Activated B cell treated with CpG ODN at 0.5 μM for 24 hours (primary cell): ENCODE measurements around the gene CFAP141. TPM values are rescaled to one million over a fixed set of nuclear protein-coding genes. Genes with fewer than 3 reads are reported as not detected.

Source experiments
- ATAC-seq: fragments of 200-7000 bp; cut with Tn5 transposase; one replicate; pipeline ENCODE4 v1.10.0; 2021; ENCODE audit warnings: low read depth, mild to moderate bottlenecking, moderate library complexity
- CTCF ChIA-PET: fragments of 350-600 bp; sonication (Branson Sonifier 250); formaldehyde crosslinking; loops from one replicate; lab custom pipeline; 2021; ENCODE audit warnings: antibody characterized with exemption; lab: Charles Lee
- POLR2A ChIA-PET: fragments of 350-600 bp; sonication (Branson Sonifier 250); formaldehyde crosslinking; loops from one replicate; lab custom pipeline; 2021; ENCODE audit warnings: antibody characterized with exemption; lab: Charles Lee
- DNase-seq: peaks from one replicate; pipeline ENCODE4 v3.0.0; 2022
- H3K27ac Mint-ChIP-seq: one replicate; pipeline ENCODE4 v1.8.0; 2020; ENCODE audit warnings: mixed read lengths
- H3K27me3 Mint-ChIP-seq: one replicate; pipeline ENCODE4 v1.8.0; 2021; ENCODE audit warnings: mixed read lengths
- H3K36me3 Mint-ChIP-seq: one replicate; pipeline ENCODE4 v1.8.0; 2021; ENCODE audit warnings: low read depth, mixed read lengths
- H3K4me1 Mint-ChIP-seq: one replicate; pipeline ENCODE4 v1.8.0; 2021; ENCODE audit warnings: mixed read lengths
- H3K4me3 Mint-ChIP-seq: one replicate; pipeline ENCODE4 v1.8.0; 2020; ENCODE audit warnings: mild to moderate bottlenecking, mixed read lengths
- H3K9me3 Mint-ChIP-seq: one replicate; pipeline ENCODE4 v1.8.0; 2020; ENCODE audit warnings: mixed read lengths
- intact Hi-C: fragments of 100-400 bp; cut with micrococcal nuclease; formaldehyde crosslinking; loops from one replicate; pipeline ENCODE4 v1.15.1; 2024
- total RNA-seq: library from RNA; stranded (reverse); gene quantifications from 2 replicates; pipeline ENCODE4 v1.2.3, GENCODE V29; 2022
- TF ChIP-seq, protein P1 (sequence below): fragments of 200-600 bp; IDR thresholded peaks from one replicate; pipeline ENCODE4 v1.8.0; 2022; ENCODE audit warnings: antibody characterized with exemption, mild to moderate bottlenecking

CFAP141 gene
- total RNA-seq, 1 donor from 2014 or later: not detected

DNA sequence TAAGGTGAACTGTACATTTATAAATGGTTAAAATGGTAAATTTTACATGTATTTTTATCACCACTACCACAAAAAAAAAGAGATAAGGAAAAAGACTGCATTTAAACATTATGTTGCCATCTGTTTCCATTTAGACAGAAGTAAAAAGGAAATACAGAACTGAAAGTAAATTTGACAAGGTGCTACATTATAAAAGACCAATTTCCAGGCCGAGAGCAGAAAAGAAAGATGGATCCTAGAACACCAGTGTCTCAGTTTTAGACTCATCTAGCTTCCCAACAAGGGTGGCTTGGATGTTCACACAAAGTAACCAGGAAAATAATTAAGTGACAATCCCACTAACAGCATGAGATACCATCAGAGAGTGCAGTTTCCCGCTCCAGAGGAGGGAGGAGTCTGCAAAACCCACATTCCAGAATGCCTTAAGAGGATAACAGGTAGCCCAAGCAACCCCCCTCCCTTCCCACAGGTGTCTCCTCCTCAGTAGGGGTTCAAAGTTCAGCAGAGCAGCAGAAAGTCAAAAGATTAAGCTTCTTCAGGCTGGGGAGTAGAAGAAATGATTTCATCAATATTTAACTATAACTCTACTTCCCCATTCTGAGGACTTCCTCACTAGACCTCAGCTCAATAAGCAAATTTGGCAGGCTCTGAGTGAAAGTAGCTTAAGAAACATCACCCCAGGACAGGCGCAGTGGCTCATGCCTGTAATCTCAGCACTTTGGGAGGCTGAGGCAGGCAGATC lies 26.0 kb downstream of the CFAP141 start:
- H3K9me3 Mint-ChIP-seq: no peaks in the 10 kb centered on the region
- peak overlapping the region; percentile 94 for H3K27ac Mint-ChIP-seq
- peak; percentile 54 for ATAC-seq
- peak; percentile 31 for DNase-seq
- TF ChIP-seq, protein P1, sequence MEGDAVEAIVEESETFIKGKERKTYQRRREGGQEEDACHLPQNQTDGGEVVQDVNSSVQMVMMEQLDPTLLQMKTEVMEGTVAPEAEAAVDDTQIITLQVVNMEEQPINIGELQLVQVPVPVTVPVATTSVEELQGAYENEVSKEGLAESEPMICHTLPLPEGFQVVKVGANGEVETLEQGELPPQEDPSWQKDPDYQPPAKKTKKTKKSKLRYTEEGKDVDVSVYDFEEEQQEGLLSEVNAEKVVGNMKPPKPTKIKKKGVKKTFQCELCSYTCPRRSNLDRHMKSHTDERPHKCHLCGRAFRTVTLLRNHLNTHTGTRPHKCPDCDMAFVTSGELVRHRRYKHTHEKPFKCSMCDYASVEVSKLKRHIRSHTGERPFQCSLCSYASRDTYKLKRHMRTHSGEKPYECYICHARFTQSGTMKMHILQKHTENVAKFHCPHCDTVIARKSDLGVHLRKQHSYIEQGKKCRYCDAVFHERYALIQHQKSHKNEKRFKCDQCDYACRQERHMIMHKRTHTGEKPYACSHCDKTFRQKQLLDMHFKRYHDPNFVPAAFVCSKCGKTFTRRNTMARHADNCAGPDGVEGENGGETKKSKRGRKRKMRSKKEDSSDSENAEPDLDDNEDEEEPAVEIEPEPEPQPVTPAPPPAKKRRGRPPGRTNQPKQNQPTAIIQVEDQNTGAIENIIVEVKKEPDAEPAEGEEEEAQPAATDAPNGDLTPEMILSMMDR: no peak
- CTCF ChIA-PET: interaction anchor here (0.9 to 1.8 kb wide), 4 partner anchors 14 to 92 kb away, joined by 3 to 7 read pairs (median 4); partner anchors contain the start of gene HAX1
- intact Hi-C loops: loop anchor here (1.0 to 10.0 kb wide), 5 partner anchors 92 to 453 kb away; partner anchors contain the start of genes ATP8B2, GATAD2B, HAX1 and INTS3
- H3K4me1 Mint-ChIP-seq: peaks cover 79% of the 10 kb centered on the region
- peaks cover 50% of the 10 kb centered on the region for H3K36me3 Mint-ChIP-seq
- no peaks in the 10 kb centered on the region for H3K27me3 Mint-ChIP-seq
- peak overlapping the region; percentile 100 for H3K4me3 Mint-ChIP-seq
- POLR2A ChIA-PET: interaction anchor here (0.5 to 2.6 kb wide), 20 partner anchors 9 to 452 kb away, joined by 3 to 31 read pairs (median 4); partner anchors contain the start of genes INTS3, RPS27, SLC27A3 and SLC39A1

DNA sequence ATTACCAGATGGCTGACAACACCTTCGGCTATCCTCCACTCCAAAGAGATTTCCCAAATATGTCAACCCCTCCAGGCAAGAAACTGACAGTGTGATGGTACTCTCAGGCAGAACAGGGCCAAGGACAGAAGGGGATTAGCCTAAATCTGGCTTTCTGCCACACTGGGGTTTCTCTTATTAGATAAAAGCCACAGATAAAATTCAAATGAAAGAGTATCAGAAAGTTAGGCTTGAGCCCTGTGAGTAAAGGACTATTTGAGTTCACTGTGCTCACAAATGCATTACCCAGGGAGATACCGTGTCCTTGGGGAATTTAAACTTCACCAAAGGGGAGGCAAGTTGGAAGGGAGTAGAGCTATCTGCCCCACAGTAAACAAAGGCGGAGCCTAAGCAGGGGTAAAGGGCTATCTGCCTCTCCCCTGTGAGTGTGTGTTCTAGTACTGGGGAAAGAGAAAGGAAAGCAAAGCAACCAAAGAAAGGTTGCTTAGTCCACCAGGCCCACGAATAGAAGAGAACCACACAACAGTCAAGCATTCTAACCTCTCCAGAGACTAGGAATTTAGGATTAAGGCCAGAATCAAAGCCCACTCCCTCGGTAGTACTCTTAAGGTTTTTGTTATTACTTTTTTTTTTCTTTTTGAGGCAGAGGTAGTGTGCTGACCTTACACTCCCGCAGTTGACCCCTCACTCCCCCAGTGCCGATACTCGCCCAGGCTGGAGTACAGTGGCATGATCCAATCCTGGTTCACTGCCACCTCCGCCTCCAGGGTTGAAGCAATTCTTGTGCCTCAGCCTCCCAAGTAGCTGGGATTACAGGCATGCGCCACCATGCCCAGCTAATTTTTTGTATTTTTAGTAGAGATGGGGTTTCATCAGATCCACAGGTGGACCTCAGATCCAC lies 27.0 kb downstream of the CFAP141 start:
- intact Hi-C loops: no loop called here
- ATAC-seq (no peak), DNase-seq (no peak)
- Mint-ChIP-seq H3K27ac (peak overlapping the region; percentile 94), H3K4me1 (peaks cover 81% of the 10 kb centered on the region), H3K27me3 (no peaks in the 10 kb centered on the region), H3K9me3 (no peaks in the 10 kb centered on the region), H3K36me3 (peaks cover 58% of the 10 kb centered on the region), H3K4me3 (peak overlapping the region; percentile 100)
- TF ChIP-seq, protein P1: no peak
- POLR2A ChIA-PET: interaction anchor here (0.6 to 2.5 kb wide), 6 partner anchors 12 to 395 kb away, joined by 3 to 31 read pairs (median 4); partner anchors contain the start of genes RPS27 and UBAP2L
- CTCF ChIA-PET: interaction anchor here (1.8 kb wide), 1 partner anchor 92 kb away, joined by 7 read pairs; the partner anchor contains the start of gene HAX1

DNA sequence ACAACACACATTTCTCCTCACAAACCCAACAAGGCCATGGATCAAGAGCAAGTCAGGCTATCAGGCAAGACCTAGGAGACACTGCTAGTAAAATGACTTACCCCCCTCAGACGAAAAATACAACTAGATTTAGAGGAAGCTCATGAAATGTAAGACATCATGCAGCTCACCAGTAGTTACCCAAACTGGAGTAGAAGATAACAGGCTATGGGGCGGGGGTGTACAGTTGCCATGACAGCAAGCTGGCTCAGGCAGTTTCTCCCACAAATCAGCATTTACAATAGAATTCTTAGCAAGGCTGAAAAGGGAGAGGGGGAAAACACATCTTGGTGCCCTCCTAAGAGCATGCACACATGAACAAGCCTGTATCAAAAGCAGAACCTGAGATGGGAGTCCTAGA lies 28.1 kb downstream of the CFAP141 start:
- POLR2A ChIA-PET: interaction anchor here (0.6 to 1.8 kb wide), 5 partner anchors 10 to 448 kb away, joined by 3 to 7 read pairs (median 4); partner anchors contain the start of gene RPS27
- Mint-ChIP-seq H3K27ac (peak overlapping the region; percentile 66), H3K9me3 (no peaks in the 10 kb centered on the region), H3K4me3 (peak overlapping the region; percentile 49), H3K36me3 (peaks cover 61% of the 10 kb centered on the region), H3K27me3 (no peaks in the 10 kb centered on the region), H3K4me1 (peaks cover 75% of the 10 kb centered on the region)
- DNase-seq (no peak), ATAC-seq (no peak)
- intact Hi-C loops: no loop called here
- TF ChIP-seq, protein P1: no peak
- CTCF ChIA-PET: interaction anchor here (1.1 kb wide), 1 partner anchor 36 kb away, joined by 3 read pairs; no protein-coding TSS in a partner anchor

DNA sequence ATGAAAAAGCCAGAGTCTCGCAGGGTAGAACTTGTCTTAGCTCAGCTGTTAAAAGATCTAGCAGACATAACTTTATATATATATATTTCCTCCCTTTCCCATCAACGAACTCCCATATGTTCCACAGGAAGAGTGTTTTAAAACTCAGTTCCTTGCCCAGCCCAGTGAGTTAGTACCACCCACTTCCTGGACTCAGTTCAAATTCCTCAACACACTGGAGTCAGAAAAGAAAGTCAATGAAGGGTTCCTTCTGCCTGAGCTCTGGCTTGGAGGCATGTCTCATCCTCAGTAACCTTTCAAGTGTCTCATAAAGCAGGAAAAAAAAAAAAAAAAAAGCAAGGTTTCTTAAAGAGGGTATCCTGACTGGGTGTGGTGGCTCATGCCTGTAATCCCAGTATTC lies 29.8 kb downstream of the CFAP141 start:
- Mint-ChIP-seq H3K27ac (peak overlapping the region; percentile 50), H3K9me3 (no peaks in the 10 kb centered on the region), H3K4me1 (peaks cover 63% of the 10 kb centered on the region), H3K27me3 (no peaks in the 10 kb centered on the region), H3K36me3 (peaks cover 64% of the 10 kb centered on the region), H3K4me3 (no peak overlapping the region)
- CTCF ChIA-PET: no interaction called here
- intact Hi-C loops: no loop called here
- ATAC-seq: no peak
- DNase-seq: no peak
- POLR2A ChIA-PET: interaction anchor here (0.6 to 0.7 kb wide), 2 partner anchors 11 to 23 kb away, joined by 5 to 6 read pairs; no protein-coding TSS in a partner anchor
- TF ChIP-seq, protein P1: no peak
